Measurements from ENCODE around the gene RND1.
A peak's percentile ranks its signal among the peaks of the same experiment; 100 is the strongest.
"Not testable (repeated sequence)": the region's sequence is repeated elsewhere in the genome, so short reads cannot be mapped to it uniquely, and the experiment has no call there.

The RND1 gene

GRCh38 chr12:48865281-48866051 is at the start of gene RND1:
TSS of gene RND1 (minus strand) at chr12:48865870. CDS start at chr12:48865767, 103 bp downstream.
- peak; percentile 78 for DNase-seq (ENCODE audit: low read depth)

- DNase-seq (ENCODE audit: low read depth) = no peak
These were observed 44.5 kb upstream of the RND1 start for GRCh38 chr12:48910196-48910595.

- not testable (repeated sequence) for DNase-seq (ENCODE audit: low read depth)
These were observed 44.0 kb upstream of the RND1 start for GRCh38 chr12:48909698-48910097.

GRCh38 chr12:48907245-48907644 is 41.6 kb upstream of the RND1 start:
- no peak for DNase-seq (ENCODE audit: low read depth)

GRCh38 chr12:48903982-48904411 is 38.3 kb upstream of the RND1 start:
- peak; percentile 68 for DNase-seq (ENCODE audit: low read depth)

- DNase-seq (ENCODE audit: low read depth) = no peak
These were observed 37.8 kb upstream of the RND1 start for GRCh38 chr12:48903363-48903981.

GRCh38 chr12:48901278-48901677 is 35.6 kb upstream of the RND1 start:
- no peak for DNase-seq (ENCODE audit: low read depth)

- no peak for DNase-seq (ENCODE audit: low read depth)
These were observed 34.0 kb upstream of the RND1 start for GRCh38 chr12:48899651-48900050.

GRCh38 chr12:48894271-48894670 is 28.6 kb upstream of the RND1 start:
- no peak for DNase-seq (ENCODE audit: low read depth)

- DNase-seq (ENCODE audit: low read depth) = peak; percentile 77
These were observed 25.2 kb upstream of the RND1 start for GRCh38 chr12:48890657-48891418.

GRCh38 chr12:48889679-48890078 is 24.0 kb upstream of the RND1 start:
- no peak for DNase-seq (ENCODE audit: low read depth)

- no peak for DNase-seq (ENCODE audit: low read depth)
These were observed 17.9 kb upstream of the RND1 start for GRCh38 chr12:48883305-48884161.

GRCh38 chr12:48882972-48883304 is 17.3 kb upstream of the RND1 start:
- DNase-seq (ENCODE audit: low read depth) = no peak

GRCh38 chr12:48882315-48882687 is 16.6 kb upstream of the RND1 start:
- no peak for DNase-seq (ENCODE audit: low read depth)

GRCh38 chr12:48881686-48882314 is 16.1 kb upstream of the RND1 start:
- no peak for DNase-seq (ENCODE audit: low read depth)

GRCh38 chr12:48880647-48881046 is 15.0 kb upstream of the RND1 start:
- no peak for DNase-seq (ENCODE audit: low read depth)

- no peak for DNase-seq (ENCODE audit: low read depth)
These were observed 12.9 kb upstream of the RND1 start for GRCh38 chr12:48878548-48878947.

GRCh38 chr12:48875944-48876515 is 10.4 kb upstream of the RND1 start:
- DNase-seq (ENCODE audit: low read depth) = no peak

GRCh38 chr12:48873534-48873933 is 7.9 kb upstream of the RND1 start:
- DNase-seq (ENCODE audit: low read depth) = not testable (repeated sequence)

- DNase-seq (ENCODE audit: low read depth) = no peak
These were observed 7.4 kb upstream of the RND1 start for GRCh38 chr12:48873096-48873495.

- no peak for DNase-seq (ENCODE audit: low read depth)
These were observed 3.5 kb upstream of the RND1 start for GRCh38 chr12:48869191-48869590.
